Head of caudate nucleus (tissue), 42 donors: ENCODE results near the gene SMURF1.
A peak's percentile ranks its signal among the peaks of the same experiment; 100 is the strongest.

Source experiments
- DNase-seq, 42 donors: peaks; one replicate each; pipeline versions ENCODE4 v3.0.0 to v3.0.0-alpha.2; 2020 to 2021; ENCODE audit warnings: mixed read lengths in 7 of 42
- intact Hi-C: fragments of 100-400 bp; cut with DNase I; formaldehyde crosslinking; loops from one replicate; pipeline ENCODE4 v1.15.0; 2022

SMURF1 gene

GRCh38 chr7:99003419-99003818 is 140.5 kb downstream of the SMURF1 start:
- intact Hi-C loops = no loop called here
- peak in 2 of 42 donors; percentile 5 to 24 for DNase-seq

DNA sequence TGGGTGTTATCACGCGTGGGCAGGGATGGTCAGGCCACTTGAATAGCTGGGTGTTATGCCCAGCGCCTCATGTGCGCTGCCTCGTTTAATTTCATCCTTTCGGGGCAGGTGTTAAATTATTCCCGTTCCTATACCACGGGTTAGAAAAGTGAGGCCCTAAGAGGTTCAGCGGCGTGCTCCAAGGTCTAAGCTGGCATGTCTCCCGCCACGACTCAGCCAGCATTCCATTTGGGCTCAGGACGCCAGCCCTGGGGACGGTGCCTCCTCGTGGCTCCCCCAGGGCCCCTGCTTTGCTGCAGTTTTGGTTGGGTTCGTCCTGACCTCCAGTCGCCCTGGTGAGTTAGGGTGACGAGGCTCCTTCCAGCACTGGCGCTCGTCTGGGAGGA is 141.1 kb downstream of the SMURF1 start:
- DNase-seq = peak in 1 of 42 donors; percentile 31

GRCh38 chr7:99002148-99002826 is 141.6 kb downstream of the SMURF1 start:
- intact Hi-C loops = no loop called here
- DNase-seq = peak in 2 of 42 donors; percentile 6 to 30

More for the DNA sequence above, 141.1 kb downstream of the SMURF1 start:
- intact Hi-C loops = no loop called here

DNA sequence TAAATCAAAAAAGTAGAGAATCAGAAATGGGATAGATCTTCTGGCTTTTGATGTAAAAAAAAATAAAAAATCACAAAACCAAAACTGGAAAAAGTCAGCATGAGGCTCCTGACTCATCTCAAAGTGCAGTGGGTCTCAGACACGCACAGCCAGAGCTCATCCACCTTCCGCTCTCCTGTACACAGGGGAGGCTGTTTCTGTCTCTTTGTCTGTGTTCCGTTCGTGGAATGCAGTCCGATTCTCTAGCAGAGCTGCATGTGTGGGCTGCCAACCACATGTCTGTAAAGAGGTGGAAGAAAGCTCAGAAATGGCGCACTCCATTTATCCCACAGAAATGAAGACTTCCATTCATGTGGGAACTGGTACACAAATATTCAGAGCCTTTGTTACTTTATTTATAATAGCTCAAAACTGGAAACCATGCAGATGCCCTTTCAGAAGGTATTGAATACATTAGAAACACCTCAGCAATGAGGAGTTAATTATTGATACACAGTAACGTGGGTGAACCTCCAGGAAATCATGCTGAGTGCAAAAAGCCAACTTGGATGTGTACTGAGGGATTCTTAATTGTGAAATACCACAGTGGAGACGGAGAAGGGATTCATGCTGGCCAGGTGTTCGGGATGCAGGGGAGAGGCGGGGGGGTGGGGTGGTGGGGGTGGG is 142.3 kb downstream of the SMURF1 start:
- peak in 26 of 42 donors; percentile 16 to 76 (median 45) for DNase-seq
- intact Hi-C loops = no loop called here

GRCh38 chr7:99000904-99001465 is 142.9 kb downstream of the SMURF1 start:
- intact Hi-C loops = no loop called here

GRCh38 chr7:99000196-99000903 is 143.6 kb downstream of the SMURF1 start:
- intact Hi-C loops = no loop called here
- peak in 3 of 42 donors; percentile 19 to 36 (median 32) for DNase-seq

More at GRCh38 chr7:99000904-99001465, 142.9 kb downstream of the SMURF1 start:
- peak in 29 of 42 donors; percentile 13 to 75 (median 44) for DNase-seq

GRCh38 chr7:98998821-98999725 is 144.8 kb downstream of the SMURF1 start:
- peak in 2 of 42 donors; percentile 9 to 13 for DNase-seq
- intact Hi-C loops = no loop called here

DNA sequence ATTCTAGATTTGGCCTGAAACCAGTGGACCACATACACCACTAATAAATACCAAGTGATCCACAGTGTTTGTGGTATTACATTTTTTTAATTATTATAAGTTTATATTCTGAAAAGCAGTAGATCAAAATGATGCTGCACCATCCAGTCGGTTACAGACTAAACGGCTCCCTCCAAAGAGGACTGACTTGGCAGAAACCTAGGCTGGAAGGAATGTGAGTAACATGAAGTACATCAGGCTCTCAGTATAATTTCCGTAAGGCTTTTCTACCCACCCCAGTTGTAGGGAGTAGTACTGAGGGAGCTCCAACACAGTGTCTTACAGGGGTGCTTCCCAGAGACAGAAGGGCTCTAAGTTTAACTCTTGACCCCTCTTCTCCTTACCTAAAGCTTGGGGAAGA is 146.1 kb downstream of the SMURF1 start:
- DNase-seq = peak in 1 of 42 donors; percentile 3
- intact Hi-C loops = no loop called here

DNA sequence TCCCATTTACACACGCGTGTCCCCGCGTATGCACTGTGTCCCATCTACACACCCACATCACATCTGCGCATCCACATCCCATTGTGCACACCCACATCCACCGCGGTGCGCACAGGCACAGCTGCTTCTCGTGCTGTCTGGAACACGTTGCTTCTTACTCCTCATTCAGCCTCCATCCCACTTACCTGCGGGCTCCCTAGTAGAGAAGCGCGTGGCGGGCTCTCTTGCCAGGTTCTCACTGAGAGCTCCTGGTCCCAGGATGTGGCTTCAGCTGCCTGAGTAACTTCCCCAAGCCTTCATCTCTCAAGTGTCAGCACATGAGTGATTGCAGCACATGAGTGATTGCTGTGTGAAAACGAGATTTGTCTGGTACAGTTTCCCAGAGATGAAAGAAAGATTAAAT is 147.8 kb downstream of the SMURF1 start:
- peak in 41 of 42 donors; percentile 22 to 86 (median 62) for DNase-seq
- intact Hi-C loops = no loop called here

DNA sequence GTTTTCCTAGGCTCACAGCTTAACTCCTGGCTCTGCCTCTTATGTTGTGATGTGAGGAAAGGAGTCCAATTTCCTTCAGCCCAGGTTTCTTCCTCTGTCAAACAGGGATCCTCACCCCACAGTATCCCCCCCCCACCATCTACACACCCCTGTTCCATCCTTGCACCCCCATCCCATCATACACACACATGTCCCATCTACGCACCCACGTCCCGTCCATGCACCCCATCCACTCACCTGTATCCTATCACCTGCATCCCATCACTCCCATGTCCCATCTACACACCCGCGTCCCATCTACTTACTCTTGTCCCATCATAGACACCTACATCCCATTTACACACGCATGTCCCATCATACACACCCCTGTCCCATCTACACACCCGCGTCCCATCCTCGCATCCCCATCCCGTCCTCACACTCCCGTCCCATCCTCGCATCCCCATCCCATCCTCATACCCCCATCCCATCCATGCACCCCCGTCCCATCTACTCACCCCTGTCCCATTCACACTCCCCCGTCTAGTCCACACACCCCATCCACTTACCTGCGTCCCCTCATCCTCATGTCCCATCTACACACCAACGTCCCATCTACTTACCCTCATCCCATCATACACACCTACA is 148.3 kb downstream of the SMURF1 start:
- no peak for DNase-seq
- intact Hi-C loops = no loop called here

- DNase-seq = no peak
- intact Hi-C loops = no loop called here
Measured at GRCh38 chr7:98995111-98995510, 148.8 kb downstream of the SMURF1 start.

DNA sequence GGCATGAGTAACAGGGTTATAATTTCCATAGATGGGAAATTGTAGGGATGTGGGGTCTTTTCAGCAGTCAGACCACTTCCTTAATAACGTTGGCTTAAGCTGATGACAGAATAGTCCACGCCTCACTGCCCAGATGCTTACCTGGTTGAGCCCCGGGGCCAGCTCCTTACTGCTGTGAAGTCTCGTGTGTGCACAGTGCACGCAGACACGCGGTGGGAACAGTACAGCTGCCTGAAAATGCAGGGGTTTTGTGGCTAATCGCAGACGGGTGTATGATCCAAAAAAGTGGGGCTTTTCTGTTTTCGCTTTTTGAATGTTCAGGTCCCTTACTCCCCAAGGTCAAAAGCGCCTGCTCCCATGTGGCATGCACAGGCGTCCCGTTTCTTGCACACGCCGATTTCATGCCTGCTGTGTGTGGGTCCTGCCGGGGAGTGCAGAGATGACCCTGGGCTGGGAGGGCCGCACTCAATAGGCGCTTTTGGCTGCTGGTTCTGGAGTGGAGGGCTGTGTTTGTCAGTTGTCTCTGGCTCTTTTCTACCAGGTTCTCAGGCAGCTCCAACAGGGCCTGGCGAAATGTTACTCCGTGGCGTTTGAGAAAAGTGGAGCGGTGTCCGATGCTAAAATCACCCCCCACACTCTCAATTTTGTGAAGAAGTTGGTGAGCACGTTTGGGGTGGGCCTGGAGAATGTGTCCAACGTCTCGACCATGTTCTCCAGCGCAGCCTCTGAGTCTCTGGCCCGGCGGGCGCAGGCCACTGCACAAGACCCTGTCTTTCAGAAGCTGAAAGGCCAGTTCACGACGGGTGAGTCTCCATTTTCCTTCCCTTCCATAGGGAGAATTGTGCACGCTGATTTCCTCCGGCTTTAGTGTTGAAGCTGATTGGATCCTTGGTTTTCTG is 149.6 kb downstream of the SMURF1 start:
- intact Hi-C loops = no loop called here
- no peak for DNase-seq

- intact Hi-C loops = no loop called here
- DNase-seq = no peak
Measured at GRCh38 chr7:98993024-98993897, 150.6 kb downstream of the SMURF1 start.

DNA sequence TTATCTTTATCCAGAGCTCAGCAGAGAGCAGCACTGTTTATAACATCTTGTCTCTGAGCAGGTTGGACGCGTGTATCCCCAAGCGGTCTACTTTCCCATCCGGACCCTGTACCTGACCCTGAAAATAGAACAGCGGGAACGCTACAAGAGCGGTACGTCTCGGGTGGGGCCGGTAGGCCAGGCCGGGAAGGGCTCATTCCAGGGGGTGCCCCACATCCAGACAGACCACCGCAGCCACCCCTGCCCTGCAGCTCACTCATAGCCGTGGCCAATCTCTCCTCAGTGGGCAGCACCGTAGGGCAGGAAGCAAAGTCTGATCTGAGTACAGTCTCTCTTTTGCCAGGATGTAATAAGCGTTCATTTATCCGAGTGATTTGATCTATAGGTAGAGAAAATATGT is 151.8 kb downstream of the SMURF1 start:
- intact Hi-C loops = no loop called here
- DNase-seq = no peak

- intact Hi-C loops = no loop called here
- DNase-seq = peak in 1 of 42 donors; percentile 12
Measured at GRCh38 chr7:98991141-98991540, 152.8 kb downstream of the SMURF1 start.

GRCh38 chr7:98990356-98990755 is 153.6 kb downstream of the SMURF1 start:
- intact Hi-C loops = no loop called here
- DNase-seq = peak in 1 of 42 donors; percentile 16
